HL-60/S4 treated with phorbol 12-myristate 13-acetate at 8.2 ng/mL for 4 days and 3 days (cell line): ENCODE data around the gene OR10S1.
"Not testable (repeated sequence)": the region's sequence is repeated elsewhere in the genome, so short reads cannot be mapped to it uniquely, and the experiment has no call there.

Experiments
- in situ Hi-C: fragments of 300-500 bp; cut with MboI; formaldehyde crosslinking; loops from 2 replicates; pipeline ENCODE4 v1.15.0; 2022; ENCODE audit warnings: low sequenced_read_pairs

OR10S1 gene, protein sequence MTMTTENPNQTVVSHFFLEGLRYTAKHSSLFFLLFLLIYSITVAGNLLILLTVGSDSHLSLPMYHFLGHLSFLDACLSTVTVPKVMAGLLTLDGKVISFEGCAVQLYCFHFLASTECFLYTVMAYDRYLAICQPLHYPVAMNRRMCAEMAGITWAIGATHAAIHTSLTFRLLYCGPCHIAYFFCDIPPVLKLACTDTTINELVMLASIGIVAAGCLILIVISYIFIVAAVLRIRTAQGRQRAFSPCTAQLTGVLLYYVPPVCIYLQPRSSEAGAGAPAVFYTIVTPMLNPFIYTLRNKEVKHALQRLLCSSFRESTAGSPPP

DNA sequence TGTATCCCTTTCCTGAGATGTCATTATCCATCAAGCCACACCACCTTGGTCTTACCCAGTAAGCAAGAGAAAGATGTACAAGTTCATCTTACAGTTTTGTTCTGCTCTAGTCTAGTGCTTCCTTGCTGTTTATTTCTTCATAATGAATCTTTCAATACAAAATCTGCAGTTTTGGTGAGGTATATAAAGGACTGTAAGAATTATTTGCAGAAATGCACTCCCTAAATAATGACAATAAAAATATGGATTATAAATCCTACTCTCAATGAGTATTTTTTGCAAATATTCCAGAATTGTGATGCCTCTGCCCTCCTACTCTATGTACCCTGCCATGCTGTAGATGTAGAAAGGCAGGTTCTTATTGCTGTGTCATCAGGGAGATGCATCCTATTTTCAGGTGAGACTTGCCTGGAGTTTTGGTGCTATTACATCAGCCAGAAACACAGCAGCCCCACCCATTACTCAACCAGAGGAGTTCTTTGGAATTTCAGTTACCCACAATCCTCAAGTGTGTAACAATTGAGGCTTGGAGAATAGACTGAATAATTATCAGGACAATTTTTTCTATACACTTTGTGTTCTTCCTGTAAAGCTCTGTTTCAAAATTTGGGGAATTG lies at the start of gene OR10S1:
TSS of gene OR10S1 (minus strand) at position 51 of the 617 bp plus-strand sequence. CDS start 117 bp downstream, outside the sequence.
- in situ Hi-C loops: loop anchor here (25.0 kb wide), 1 partner anchor 109 kb away; no protein-coding TSS in a partner anchor

DNA sequence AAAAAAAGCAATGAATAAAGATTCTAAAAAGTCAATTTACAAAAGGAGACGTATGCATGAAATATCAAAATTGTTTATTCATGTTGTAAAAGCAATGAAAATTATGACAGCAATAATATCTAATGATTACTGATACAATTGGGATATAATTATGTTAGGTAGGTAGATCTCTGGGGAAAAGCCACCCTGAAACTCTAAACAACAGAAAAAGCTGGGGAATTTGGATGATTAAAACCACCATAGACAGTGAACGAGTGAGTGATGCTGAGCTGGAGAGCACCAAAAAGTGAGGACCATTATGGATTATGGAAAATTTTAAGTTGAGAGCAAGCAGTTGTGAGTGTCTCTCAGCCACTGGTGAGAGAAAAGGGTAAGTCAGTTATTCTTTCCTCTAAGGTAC lies 48.9 kb upstream of the OR10S1 start, which contains the start of gene OR10G8:
TSS of gene OR10G8 (plus strand) at position 301 of the 400 bp plus-strand sequence. CDS start 2,825 bp downstream, outside the sequence.
- in situ Hi-C loops: no loop called here

DNA sequence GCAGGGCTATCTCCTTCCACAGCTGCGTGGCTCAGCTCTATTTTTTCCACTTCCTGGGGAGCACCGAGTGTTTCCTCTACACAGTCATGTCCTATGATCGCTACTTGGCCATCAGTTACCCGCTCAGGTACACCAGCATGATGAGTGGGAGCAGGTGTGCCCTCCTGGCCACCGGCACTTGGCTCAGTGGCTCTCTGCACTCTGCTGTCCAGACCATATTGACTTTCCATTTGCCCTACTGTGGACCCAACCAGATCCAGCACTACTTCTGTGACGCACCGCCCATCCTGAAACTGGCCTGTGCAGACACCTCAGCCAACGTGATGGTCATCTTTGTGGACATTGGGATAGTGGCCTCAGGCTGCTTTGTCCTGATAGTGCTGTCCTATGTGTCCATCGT lies 38.3 kb upstream of the OR10S1 start:
- in situ Hi-C loops: not testable (repeated sequence)

DNA sequence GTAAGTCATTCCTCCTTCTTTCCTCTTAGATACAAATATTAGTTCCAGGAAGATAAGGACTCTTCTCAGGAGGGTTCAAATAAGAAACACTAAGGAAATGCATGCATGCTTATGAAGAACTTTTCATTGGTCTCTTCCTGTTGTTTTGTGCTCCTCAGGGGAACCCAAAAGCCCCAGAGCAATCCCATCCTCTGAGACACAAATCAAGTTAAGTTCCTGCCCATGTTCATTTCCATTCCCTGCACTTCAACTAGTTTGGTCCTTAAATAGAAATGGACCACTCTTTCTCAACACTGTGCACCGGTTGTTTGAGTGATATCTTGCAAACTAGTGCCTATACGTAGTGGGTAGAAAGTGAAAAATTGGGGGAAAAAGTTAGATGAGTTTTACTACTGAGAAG lies 35.1 kb upstream of the OR10S1 start, which contains the start of gene OR10G4:
TSS of gene OR10G4 (plus strand) at position 301 of the 400 bp plus-strand sequence. CDS start 2,578 bp downstream, outside the sequence.
- in situ Hi-C loops: no loop called here

DNA sequence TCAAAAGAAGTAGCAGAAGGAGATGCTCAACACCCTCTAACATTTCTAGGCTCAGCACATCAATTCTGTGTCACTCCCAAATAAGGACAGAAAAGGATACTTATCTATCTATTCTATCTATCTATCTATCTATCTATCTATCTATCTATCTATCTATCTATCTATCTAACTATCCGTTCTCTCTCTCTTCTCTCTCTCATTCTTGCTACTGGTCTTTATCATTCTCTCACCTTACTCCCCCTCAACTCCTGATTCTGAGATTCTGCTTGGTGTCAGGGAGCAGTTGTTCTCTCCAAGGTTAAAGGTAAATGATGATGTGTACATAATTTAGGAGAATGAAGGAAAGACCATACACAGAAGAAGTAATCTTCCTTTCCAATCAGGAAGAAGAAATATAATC lies 17.5 kb upstream of the OR10S1 start, which contains the start of gene OR10G6:
TSS of gene OR10G6 (minus strand) at position 43 of the 400 bp plus-strand sequence. CDS start at position 43, 0 bp downstream.
- in situ Hi-C loops: loop anchor here (25.0 kb wide), 1 partner anchor 92 kb away; no protein-coding TSS in a partner anchor

DNA sequence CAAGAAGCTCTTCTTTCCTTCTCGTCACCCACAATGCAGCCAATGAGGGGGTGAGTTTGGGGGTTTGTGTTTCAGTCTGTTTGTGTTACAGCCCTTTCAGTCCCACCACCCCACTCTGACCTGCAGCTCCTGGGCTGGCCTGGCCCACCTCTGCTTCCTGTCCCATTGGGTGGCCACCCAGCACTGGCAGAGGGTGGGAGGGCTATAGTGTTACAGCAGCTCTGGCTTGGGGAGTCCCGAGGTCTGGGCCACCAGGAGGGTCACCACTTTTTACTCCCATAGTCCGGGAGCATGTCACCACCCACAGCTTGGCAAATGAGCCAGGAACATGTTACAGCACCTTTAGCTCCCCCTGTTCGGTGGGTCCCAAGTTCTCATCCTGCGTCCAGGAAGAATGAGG lies 1.7 kb upstream of the OR10S1 start:
- in situ Hi-C loops: loop anchor here (25.0 kb wide), 1 partner anchor 108 kb away; no protein-coding TSS in a partner anchor

DNA sequence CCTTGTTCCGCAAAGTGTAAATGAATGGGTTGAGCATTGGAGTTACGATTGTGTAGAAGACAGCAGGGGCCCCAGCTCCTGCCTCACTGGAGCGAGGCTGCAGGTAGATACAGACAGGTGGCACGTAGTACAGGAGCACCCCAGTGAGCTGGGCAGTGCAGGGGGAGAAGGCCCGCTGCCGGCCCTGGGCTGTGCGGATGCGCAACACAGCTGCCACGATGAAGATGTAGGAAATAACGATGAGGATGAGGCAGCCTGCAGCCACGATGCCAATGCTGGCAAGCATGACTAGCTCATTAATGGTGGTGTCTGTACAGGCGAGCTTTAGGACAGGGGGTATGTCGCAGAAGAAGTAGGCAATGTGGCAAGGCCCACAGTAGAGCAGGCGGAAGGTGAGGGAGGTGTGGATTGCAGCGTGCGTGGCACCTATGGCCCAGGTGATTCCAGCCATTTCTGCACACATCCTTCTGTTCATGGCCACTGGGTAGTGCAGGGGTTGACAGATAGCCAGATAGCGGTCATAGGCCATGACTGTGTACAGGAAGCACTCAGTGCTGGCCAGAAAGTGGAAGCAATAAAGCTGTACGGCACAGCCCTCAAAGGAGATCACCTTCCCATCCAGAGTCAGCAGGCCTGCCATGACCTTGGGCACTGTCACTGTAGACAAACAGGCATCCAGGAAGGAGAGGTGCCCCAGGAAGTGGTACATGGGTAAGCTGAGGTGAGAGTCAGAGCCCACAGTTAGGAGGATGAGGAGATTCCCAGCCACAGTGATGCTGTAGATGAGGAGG lies 616 bp downstream of the OR10S1 start:
- in situ Hi-C loops: loop anchor here (25.0 kb wide), 1 partner anchor 110 kb away; no protein-coding TSS in a partner anchor

DNA sequence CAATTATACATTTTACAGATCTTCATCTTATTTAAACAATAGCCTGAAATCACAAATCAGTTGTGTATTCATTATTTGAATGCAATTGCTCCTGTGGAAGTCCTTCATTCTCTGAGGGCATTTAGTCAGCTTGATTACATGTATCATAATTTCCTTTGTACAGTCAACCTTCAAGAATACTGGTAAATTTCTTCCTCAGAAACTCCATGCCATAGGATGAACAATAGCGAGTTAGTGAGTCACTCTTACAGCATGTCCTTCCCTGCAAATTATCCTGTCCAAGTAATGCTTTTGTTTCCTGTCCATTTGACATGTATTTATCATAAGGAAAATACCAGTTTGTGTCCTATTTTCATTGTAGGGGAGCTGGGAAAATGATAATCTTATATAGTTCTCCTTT lies 3.8 kb downstream of the OR10S1 start:
- in situ Hi-C loops: no loop called here

DNA sequence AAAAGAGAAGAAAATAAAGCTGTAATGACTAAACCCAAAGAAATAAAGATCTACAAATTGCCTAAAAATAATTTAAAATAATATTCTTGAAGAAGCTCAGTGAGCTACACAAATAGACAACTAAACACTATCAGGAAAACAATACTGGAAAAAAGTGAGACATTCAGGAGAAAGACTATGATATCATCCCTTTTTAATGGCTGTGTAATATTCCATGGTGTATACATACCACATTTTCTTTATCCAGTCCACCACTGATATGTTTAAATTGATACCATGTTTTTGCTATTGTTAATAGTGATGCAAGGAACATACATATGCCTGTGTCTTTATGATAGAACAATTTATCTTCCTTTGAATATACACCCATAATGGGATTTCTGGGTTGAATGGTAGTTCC lies 20.8 kb downstream of the OR10S1 start:
- in situ Hi-C loops: no loop called here

DNA sequence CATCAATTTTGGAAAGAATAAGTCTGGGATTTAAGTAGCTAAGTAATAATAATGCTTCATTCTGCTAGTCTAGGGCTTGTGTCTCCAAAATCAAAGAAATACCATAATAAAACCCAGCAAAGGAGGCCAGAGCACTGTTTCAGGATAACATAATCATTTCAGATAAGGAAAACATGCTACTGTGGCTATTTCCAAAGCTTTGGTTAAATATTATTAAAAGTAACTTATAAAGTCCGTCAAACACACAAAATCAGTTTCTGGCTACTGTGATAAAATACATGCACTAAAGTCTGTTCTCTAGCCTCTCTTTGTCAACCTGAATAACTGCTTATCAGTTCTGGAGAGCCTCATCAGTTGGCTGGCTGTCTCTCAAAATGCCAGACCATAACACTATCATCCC lies 32.4 kb downstream of the OR10S1 start:
- in situ Hi-C loops: no loop called here

DNA sequence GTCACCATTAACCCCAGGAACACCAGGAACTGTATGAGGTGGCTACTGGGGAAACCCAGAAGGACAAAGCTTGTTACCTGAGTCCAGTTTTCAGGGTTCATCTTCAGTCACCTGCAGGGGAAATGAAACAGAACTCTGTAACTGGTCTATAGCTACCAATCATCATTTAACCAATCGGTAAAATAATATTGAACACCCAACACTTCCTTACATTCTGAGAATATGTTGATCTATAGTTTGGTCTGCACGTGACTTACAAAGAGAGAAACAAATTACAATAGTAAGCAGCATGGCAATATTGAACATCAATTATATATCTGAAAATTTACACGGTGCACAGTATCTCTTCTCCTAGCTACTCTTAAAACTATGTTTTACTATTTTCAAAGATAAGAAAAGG lies 33.8 kb downstream of the OR10S1 start, which contains the start of gene OR6T1:
TSS of gene OR6T1 (minus strand) at position 101 of the 400 bp plus-strand sequence. CDS start at position 101, 0 bp downstream.
- in situ Hi-C loops: no loop called here

DNA sequence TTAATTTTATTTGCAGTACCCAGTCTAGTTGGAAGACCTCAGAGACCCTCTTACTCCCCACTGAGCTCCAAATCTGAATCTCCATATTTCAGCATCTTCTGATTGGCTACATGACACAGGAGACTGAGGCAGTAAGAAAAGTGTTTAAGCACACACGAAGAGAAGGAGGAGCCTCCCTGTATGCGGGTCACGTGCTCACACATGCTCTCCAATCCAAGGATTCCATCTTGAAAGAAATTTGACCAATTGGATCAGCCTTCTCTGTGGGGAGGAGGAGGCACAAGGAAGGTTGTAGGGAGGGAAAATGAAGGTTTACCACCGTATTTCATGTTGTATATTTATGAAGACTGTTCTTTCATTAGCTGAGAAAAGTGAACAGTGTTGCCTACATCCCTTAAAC lies 35.2 kb downstream of the OR10S1 start:
- in situ Hi-C loops: no loop called here

DNA sequence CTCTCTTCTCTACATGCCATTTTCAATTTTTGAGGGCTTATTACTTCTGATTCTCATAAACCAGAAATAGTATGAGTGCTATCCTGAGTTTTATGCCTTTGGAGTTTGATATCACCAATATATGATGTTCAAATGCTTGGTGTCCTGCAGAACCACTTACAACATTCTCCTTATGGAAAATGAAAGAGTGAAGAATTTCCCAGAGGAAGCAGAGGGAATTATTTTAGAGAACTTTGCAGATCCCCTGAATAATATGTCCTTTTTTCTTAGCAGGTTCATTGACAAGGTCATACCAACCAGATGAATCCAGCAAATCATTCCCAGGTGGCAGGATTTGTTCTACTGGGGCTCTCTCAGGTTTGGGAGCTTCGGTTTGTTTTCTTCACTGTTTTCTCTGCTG lies 38.3 kb downstream of the OR10S1 start, which contains the start of gene OR4D5:
TSS of gene OR4D5 (plus strand) at position 301 of the 400 bp plus-strand sequence. CDS start at position 301, 0 bp downstream.
- in situ Hi-C loops: no loop called here
